Embryonic facial prominence (tissue), 1 donor: ENCODE results near the gene CPOX.

Source experiments
- DNase-seq: peaks from one replicate; pipeline ENCODE4 v3.0.0-alpha.2; 2016; ENCODE audit errors: extremely low spot score

The CPOX gene

GRCh38 chr3:98596087-98596486, 2.7 kb upstream of the CPOX start:
- DNase-seq: no peak

- no peak for DNase-seq
Measured at GRCh38 chr3:98594628-98595324, 1.4 kb upstream of the CPOX start.

GRCh38 chr3:98592345-98592935, 971 bp downstream of the CPOX start:
- DNase-seq: no peak

GRCh38 chr3:98589331-98590036, 3.9 kb downstream of the CPOX start:
- DNase-seq: no peak

GRCh38 chr3:98588065-98588464, 5.3 kb downstream of the CPOX start:
- DNase-seq: no peak

GRCh38 chr3:98587654-98588053, 5.8 kb downstream of the CPOX start:
- DNase-seq: no peak

- DNase-seq: no peak
Measured at GRCh38 chr3:98584547-98584946, 8.9 kb downstream of the CPOX start.

GRCh38 chr3:98583766-98584165, 9.6 kb downstream of the CPOX start:
- no peak for DNase-seq

GRCh38 chr3:98582042-98582441, 11.4 kb downstream of the CPOX start:
- no peak for DNase-seq

- DNase-seq: no peak
Measured at GRCh38 chr3:98581474-98581873, 11.9 kb downstream of the CPOX start.

GRCh38 chr3:98580401-98581386, 12.7 kb downstream of the CPOX start:
- DNase-seq: no peak

GRCh38 chr3:98577178-98577895, 16.1 kb downstream of the CPOX start:
- no peak for DNase-seq

- no peak for DNase-seq
Measured at GRCh38 chr3:98574132-98574531, 19.3 kb downstream of the CPOX start.

GRCh38 chr3:98573181-98573728, 20.2 kb downstream of the CPOX start:
- DNase-seq: no peak

GRCh38 chr3:98568402-98568801, 25.0 kb downstream of the CPOX start:
- DNase-seq: no peak

GRCh38 chr3:98567666-98568270, 25.6 kb downstream of the CPOX start:
- DNase-seq: no peak

- no peak for DNase-seq
Measured at GRCh38 chr3:98565843-98566242, 27.6 kb downstream of the CPOX start.

GRCh38 chr3:98565237-98565643, 28.2 kb downstream of the CPOX start:
- no peak for DNase-seq

GRCh38 chr3:98564282-98565005, 29.0 kb downstream of the CPOX start:
- DNase-seq: no peak
